ENCODE measurements around the gene BEGAIN. TPM values are rescaled to one million over a fixed set of nuclear protein-coding genes. Genes with fewer than 3 reads are reported as not detected.
"Not testable (repeated sequence)": the region's sequence is repeated elsewhere in the genome, so short reads cannot be mapped to it uniquely, and the experiment has no call there.

BEGAIN gene
- total RNA-seq, 1 donor from 2014 or later: 0.54 TPM

- peaks cover 5% of the 10 kb centered on the region for H4K20me1 ChIP-seq (ENCODE audit: insufficient read depth, low read length)
- FAIRE-seq (no peak), DNase-seq (ENCODE audit: low read depth) (no peak)
- Mint-ChIP-seq H3K4me3 (ENCODE audit: unreplicated experiment) (no peak overlapping the region), H3K27me3 (ENCODE audit: low read depth, unreplicated experiment) (no peaks in the 10 kb centered on the region), H3K9me3 (ENCODE audit: unreplicated experiment) (no peaks in the 10 kb centered on the region), H3K36me3 (ENCODE audit: low read depth, unreplicated experiment) (no peaks in the 10 kb centered on the region), H3K27ac (ENCODE audit: unreplicated experiment) (no peak overlapping the region), H3K4me1 (ENCODE audit: low read depth, unreplicated experiment) (no peaks in the 10 kb centered on the region)
- no peaks in the 10 kb centered on the region for H3K36me3 ChIP-seq (ENCODE audit: insufficient read depth, low read length)
- H2AFZ ChIP-seq (ENCODE audit: low read depth, low read length): no peak overlapping the region
- no peaks in the 10 kb centered on the region for H3K27me3 ChIP-seq (ENCODE audit: insufficient read depth, low read length)
- H3K4me1 ChIP-seq (ENCODE audit: insufficient read depth, low read length): no peaks in the 10 kb centered on the region
- no peak for TF ChIP-seq EZH2 (IDR thresholded peaks at IDR 0.05; ENCODE audit: insufficient read depth, low read length)
- TF ChIP-seq CTCF (IDR thresholded peaks at IDR 0.05; ENCODE audit: insufficient read depth, low read depth, low read length): no peak
- H3K79me2 ChIP-seq (ENCODE audit: insufficient read depth, low read length): no peaks in the 10 kb centered on the region
- H3K9me3 ChIP-seq (ENCODE audit: insufficient read depth, low read depth, low read length): no peaks in the 10 kb centered on the region
- no peak overlapping the region for H3K27ac ChIP-seq (ENCODE audit: low read depth, low read length)
- no peak overlapping the region for H3K4me3 ChIP-seq (ENCODE audit: insufficient read depth, low read depth, low read length)
- H3K9ac ChIP-seq (ENCODE audit: low read length): no peak overlapping the region
- no peak overlapping the region for H3K4me2 ChIP-seq (ENCODE audit: low read length)
These were observed 63.4 kb downstream of the BEGAIN start for GRCh38 chr14:100523843-100524169.

- H3K4me2 ChIP-seq (ENCODE audit: low read length): no peak overlapping the region
- peaks cover 5% of the 10 kb centered on the region for H4K20me1 ChIP-seq (ENCODE audit: insufficient read depth, low read length)
- no peak overlapping the region for H3K9ac ChIP-seq (ENCODE audit: low read length)
- FAIRE-seq (no peak), DNase-seq (ENCODE audit: low read depth) (no peak)
- H3K4me3 Mint-ChIP-seq (ENCODE audit: unreplicated experiment): no peak overlapping the region
- no peaks in the 10 kb centered on the region for H3K36me3 ChIP-seq (ENCODE audit: insufficient read depth, low read length)
- no peaks in the 10 kb centered on the region for H3K27me3 Mint-ChIP-seq (ENCODE audit: low read depth, unreplicated experiment)
- H3K4me1 ChIP-seq (ENCODE audit: insufficient read depth, low read length): no peaks in the 10 kb centered on the region
- H3K27ac Mint-ChIP-seq (ENCODE audit: unreplicated experiment): no peak overlapping the region
- no peaks in the 10 kb centered on the region for H3K79me2 ChIP-seq (ENCODE audit: insufficient read depth, low read length)
- no peaks in the 10 kb centered on the region for H3K9me3 ChIP-seq (ENCODE audit: insufficient read depth, low read depth, low read length)
- H3K4me1 Mint-ChIP-seq (ENCODE audit: low read depth, unreplicated experiment): no peaks in the 10 kb centered on the region
- no peaks in the 10 kb centered on the region for H3K36me3 Mint-ChIP-seq (ENCODE audit: low read depth, unreplicated experiment)
- H2AFZ ChIP-seq (ENCODE audit: low read depth, low read length): no peak overlapping the region
- no peaks in the 10 kb centered on the region for H3K27me3 ChIP-seq (ENCODE audit: insufficient read depth, low read length)
- TF ChIP-seq CTCF (IDR thresholded peaks at IDR 0.05; ENCODE audit: insufficient read depth, low read depth, low read length) (no peak), EZH2 (IDR thresholded peaks at IDR 0.05; ENCODE audit: insufficient read depth, low read length) (no peak)
- H3K27ac ChIP-seq (ENCODE audit: low read depth, low read length): no peak overlapping the region
- no peak overlapping the region for H3K4me3 ChIP-seq (ENCODE audit: insufficient read depth, low read depth, low read length)
- no peaks in the 10 kb centered on the region for H3K9me3 Mint-ChIP-seq (ENCODE audit: unreplicated experiment)
These were observed 63.9 kb downstream of the BEGAIN start for GRCh38 chr14:100523131-100523842.

- no peaks in the 10 kb centered on the region for H3K4me1 Mint-ChIP-seq (ENCODE audit: low read depth, unreplicated experiment)
- FAIRE-seq: no peak
- no peak overlapping the region for H3K4me2 ChIP-seq (ENCODE audit: low read length)
- peaks cover 5% of the 10 kb centered on the region for H4K20me1 ChIP-seq (ENCODE audit: insufficient read depth, low read length)
- no peaks in the 10 kb centered on the region for H3K27me3 Mint-ChIP-seq (ENCODE audit: low read depth, unreplicated experiment)
- no peaks in the 10 kb centered on the region for H3K4me1 ChIP-seq (ENCODE audit: insufficient read depth, low read length)
- H3K4me3 ChIP-seq (ENCODE audit: insufficient read depth, low read depth, low read length): no peak overlapping the region
- H3K36me3 ChIP-seq (ENCODE audit: insufficient read depth, low read length): no peaks in the 10 kb centered on the region
- TF ChIP-seq CTCF (IDR thresholded peaks at IDR 0.05; ENCODE audit: insufficient read depth, low read depth, low read length) (no peak), EZH2 (IDR thresholded peaks at IDR 0.05; ENCODE audit: insufficient read depth, low read length) (no peak)
- H3K9me3 ChIP-seq (ENCODE audit: insufficient read depth, low read depth, low read length): no peaks in the 10 kb centered on the region
- H3K27ac ChIP-seq (ENCODE audit: low read depth, low read length): no peak overlapping the region
- no peaks in the 10 kb centered on the region for H3K27me3 ChIP-seq (ENCODE audit: insufficient read depth, low read length)
- H3K9ac ChIP-seq (ENCODE audit: low read length): no peak overlapping the region
- H3K27ac Mint-ChIP-seq (ENCODE audit: unreplicated experiment): no peak overlapping the region
- no peaks in the 10 kb centered on the region for H3K79me2 ChIP-seq (ENCODE audit: insufficient read depth, low read length)
- no peaks in the 10 kb centered on the region for H3K9me3 Mint-ChIP-seq (ENCODE audit: unreplicated experiment)
- no peak for DNase-seq (ENCODE audit: low read depth)
- no peaks in the 10 kb centered on the region for H3K36me3 Mint-ChIP-seq (ENCODE audit: low read depth, unreplicated experiment)
- no peak overlapping the region for H3K4me3 Mint-ChIP-seq (ENCODE audit: unreplicated experiment)
- H2AFZ ChIP-seq (ENCODE audit: low read depth, low read length): no peak overlapping the region
These were observed 64.6 kb downstream of the BEGAIN start for GRCh38 chr14:100522616-100523099.

GRCh38 chr14:100506053-100506452, 81.2 kb downstream of the BEGAIN start:
- H3K4me2 ChIP-seq (ENCODE audit: low read length); H3K4me3 ChIP-seq (ENCODE audit: insufficient read depth, low read depth, low read length); H3K36me3 ChIP-seq (ENCODE audit: insufficient read depth, low read length); H3K4me3 Mint-ChIP-seq (ENCODE audit: unreplicated experiment); H3K27me3 Mint-ChIP-seq (ENCODE audit: low read depth, unreplicated experiment); H3K9me3 ChIP-seq (ENCODE audit: insufficient read depth, low read depth, low read length); H3K9me3 Mint-ChIP-seq (ENCODE audit: unreplicated experiment); H3K27ac ChIP-seq (ENCODE audit: low read depth, low read length); H3K4me1 ChIP-seq (ENCODE audit: insufficient read depth, low read length); H3K27ac Mint-ChIP-seq (ENCODE audit: unreplicated experiment); H3K9ac ChIP-seq (ENCODE audit: low read length); H3K27me3 ChIP-seq (ENCODE audit: insufficient read depth, low read length); H3K4me1 Mint-ChIP-seq (ENCODE audit: low read depth, unreplicated experiment); H2AFZ ChIP-seq (ENCODE audit: low read depth, low read length); H3K79me2 ChIP-seq (ENCODE audit: insufficient read depth, low read length); DNase-seq (ENCODE audit: low read depth); FAIRE-seq: not testable (repeated sequence)
- peaks cover 13% of the 10 kb centered on the region for H3K36me3 Mint-ChIP-seq (ENCODE audit: low read depth, unreplicated experiment)
- peaks cover 13% of the 10 kb centered on the region for H4K20me1 ChIP-seq (ENCODE audit: insufficient read depth, low read length)

All from astrocyte (in vitro differentiated cells and primary cell).